ENCODE results near the gene SRR.

SRR gene

DNA sequence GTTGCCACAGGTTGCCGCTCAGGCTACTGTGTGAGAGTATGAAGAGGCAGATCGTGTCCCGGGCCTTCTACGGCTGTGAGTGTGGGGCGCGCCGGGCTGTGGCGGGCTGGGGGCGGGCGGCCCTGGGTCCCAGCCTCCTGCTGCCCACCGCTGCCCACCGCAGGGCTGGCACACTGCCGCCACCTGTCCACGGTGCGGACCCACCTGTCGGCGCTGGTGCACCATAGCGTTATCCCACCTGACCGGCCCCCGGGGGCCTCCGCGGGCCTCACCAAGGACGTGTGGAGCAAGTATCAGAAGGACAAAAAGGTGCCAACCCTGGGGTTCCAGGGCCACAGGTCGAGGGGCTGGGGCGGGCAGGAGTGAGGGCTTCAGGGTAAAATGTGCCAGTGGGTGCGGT lies 68.4 kb downstream of the SRR start:
- DNase-seq (ENCODE audit: low read depth): no peak

DNA sequence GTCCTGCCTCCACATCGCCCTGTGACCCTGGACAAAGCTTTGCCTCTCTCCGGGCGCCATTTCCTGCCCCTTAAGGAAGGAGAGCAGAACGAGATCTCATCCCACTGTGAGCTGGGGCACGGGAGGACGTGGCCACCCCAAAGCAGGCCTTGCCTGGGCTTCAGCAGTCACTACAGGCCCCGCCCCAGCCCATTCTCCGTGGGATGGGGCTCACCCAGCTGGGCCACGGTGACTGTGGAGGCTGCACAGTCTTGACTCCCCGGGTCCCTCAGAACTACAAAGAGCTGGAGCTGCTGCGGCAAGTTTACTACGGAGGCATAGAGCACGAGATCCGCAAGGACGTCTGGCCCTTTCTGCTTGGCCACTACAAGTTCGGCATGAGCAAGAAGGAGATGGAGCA lies 68.9 kb downstream of the SRR start:
- DNase-seq (ENCODE audit: low read depth): no peak

DNA sequence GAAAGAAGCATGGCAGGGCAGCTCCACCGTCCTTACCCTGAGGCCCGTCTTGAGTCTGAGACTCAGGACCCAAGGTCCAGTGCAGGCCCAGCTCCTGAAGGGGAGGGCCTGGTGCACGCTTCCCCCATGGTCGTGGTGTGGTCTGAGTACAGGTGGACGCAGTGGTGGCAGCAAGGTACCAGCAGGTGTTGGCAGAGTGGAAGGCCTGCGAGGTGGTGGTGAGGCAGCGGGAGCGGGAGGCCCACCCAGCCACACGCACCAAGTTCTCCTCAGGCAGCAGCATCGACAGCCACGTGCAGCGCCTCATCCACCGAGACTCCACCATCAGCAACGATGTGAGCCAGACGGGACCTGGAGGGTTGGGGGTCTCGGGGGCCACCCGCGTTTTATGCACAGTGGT lies 69.4 kb downstream of the SRR start:
- DNase-seq (ENCODE audit: low read depth): no peak

All from stromal cell of bone marrow (primary cell).